OCI-LY1 (cell line): ENCODE data around the gene CD300LG.

Source experiments
- H2AFZ ChIP-seq: fragments of 200-600 bp; sonication (generic), shearing (Covaris generic); 2 replicates; pipeline ENCODE4 v1.6.0; 2014; ENCODE audit warnings: antibody characterized with exemption, mild to moderate bottlenecking, low read length
- H3F3A ChIP-seq: fragments of 200-600 bp; sonication (generic), shearing (Covaris generic); 2 replicates; pipeline ENCODE4 v1.6.0; 2014; ENCODE audit warnings: mild to moderate bottlenecking, antibody characterized with exemption, low read length, moderate library complexity; ENCODE audit not compliant: insufficient read depth
- H3K27ac ChIP-seq: fragments of 200-600 bp; sonication (generic); 2 replicates; pipeline ENCODE4 v1.5.1; 2014; ENCODE audit warnings: low read length, mixed run types, mild to moderate bottlenecking, low read depth; ENCODE audit not compliant: poor library complexity, severe bottlenecking
- H3K27me3 ChIP-seq: fragments of 200-600 bp; sonication (generic); 2 replicates; pipeline ENCODE4 v1.6.0; 2014; ENCODE audit warnings: antibody characterized with exemption, mild to moderate bottlenecking, low read length, moderate library complexity; ENCODE audit not compliant: insufficient read depth
- H3K36me3 ChIP-seq: fragments of 200-600 bp; sonication (generic); 2 replicates; pipeline ENCODE4 v1.6.1; 2014; ENCODE audit warnings: mild to moderate bottlenecking, antibody characterized with exemption, low read length, moderate library complexity, mixed read lengths; ENCODE audit not compliant: insufficient read depth
- H3K4me1 ChIP-seq: fragments of 200-600 bp; sonication (generic); 2 replicates; pipeline ENCODE4 v1.5.1; 2014; ENCODE audit warnings: mild to moderate bottlenecking, low read length, moderate library complexity; ENCODE audit not compliant: insufficient read depth, severe bottlenecking
- H3K4me2 ChIP-seq: fragments of 200-600 bp; sonication (generic), shearing (Covaris generic); 2 replicates; pipeline ENCODE4 v1.6.1; 2014; ENCODE audit warnings: low read length
- H3K4me3 ChIP-seq: fragments of 200-600 bp; sonication (generic); 2 replicates; pipeline ENCODE4 v1.5.1; 2014; ENCODE audit warnings: low read length, low read depth, mild to moderate bottlenecking, mixed read lengths; ENCODE audit not compliant: poor library complexity, severe bottlenecking
- H3K79me2 ChIP-seq: fragments of 200-600 bp; shearing (Covaris generic); 2 replicates; pipeline ENCODE4 v1.6.1; 2016; ENCODE audit warnings: mixed run types, low read length, mixed read lengths; ENCODE audit not compliant: insufficient read depth
- H3K9ac ChIP-seq: fragments of 200-600 bp; sonication (generic), shearing (Covaris generic); 2 replicates; pipeline ENCODE4 v1.6.1; 2014; ENCODE audit warnings: mild to moderate bottlenecking, low read length, mixed read lengths
- H3K9me2 ChIP-seq: fragments of 200-600 bp; sonication (generic), shearing (Covaris generic); 2 replicates; pipeline ENCODE4 v1.6.1; 2014; ENCODE audit warnings: low read depth, mild to moderate bottlenecking, low read length, mixed read lengths
- H3K9me3 ChIP-seq: fragments of 200-600 bp; shearing (Covaris generic); 2 replicates; pipeline ENCODE4 v1.6.1; 2014; ENCODE audit warnings: low read length, mixed read lengths
- H4K20me1 ChIP-seq: fragments of 200-600 bp; sonication (generic), shearing (Covaris generic); 2 replicates; pipeline ENCODE4 v1.6.0; 2016; ENCODE audit warnings: mild to moderate bottlenecking, low read length; ENCODE audit not compliant: insufficient read depth
- EZH2 ChIP-seq: fragments of 200-600 bp; sonication (generic), shearing (Covaris generic); IDR thresholded peaks from 2 replicates; pipeline ENCODE4 v1.8.0; 2017; ENCODE audit warnings: borderline replicate concordance, mixed run types, mild to moderate bottlenecking, antibody characterized with exemption, low read length, moderate library complexity, mixed read lengths
- TF ChIP-seq, protein P1 (sequence below): fragments of 200-600 bp; sonication (generic), shearing (Covaris generic); IDR thresholded peaks from 2 replicates; pipeline ENCODE4 v1.5.1; 2017; ENCODE audit warnings: mild to moderate bottlenecking, antibody characterized with exemption, low read length, moderate library complexity, mixed read lengths

CD300LG gene

GRCh38 chr17:43814026-43814425 is 33.0 kb upstream of the CD300LG start:
- Histone ChIP-seq H3K27ac (no peak overlapping the region), H3K9me3 (no peaks in the 10 kb centered on the region), H3K9me2 (no peaks in the 10 kb centered on the region), H3K4me3 (no peak overlapping the region), H3K79me2 (no peaks in the 10 kb centered on the region), H3K9ac (no peak overlapping the region), H3F3A (no peaks in the 10 kb centered on the region), H3K36me3 (no peaks in the 10 kb centered on the region), H2AFZ (no peak overlapping the region), H3K27me3 (peaks cover 7% of the 10 kb centered on the region; the same call in 1 of the 2 replicates), H4K20me1 (no peaks in the 10 kb centered on the region), H3K4me2 (no peak overlapping the region), H3K4me1 (no peaks in the 10 kb centered on the region)
- no peak for TF ChIP-seq EZH2
- TF ChIP-seq, protein P1, sequence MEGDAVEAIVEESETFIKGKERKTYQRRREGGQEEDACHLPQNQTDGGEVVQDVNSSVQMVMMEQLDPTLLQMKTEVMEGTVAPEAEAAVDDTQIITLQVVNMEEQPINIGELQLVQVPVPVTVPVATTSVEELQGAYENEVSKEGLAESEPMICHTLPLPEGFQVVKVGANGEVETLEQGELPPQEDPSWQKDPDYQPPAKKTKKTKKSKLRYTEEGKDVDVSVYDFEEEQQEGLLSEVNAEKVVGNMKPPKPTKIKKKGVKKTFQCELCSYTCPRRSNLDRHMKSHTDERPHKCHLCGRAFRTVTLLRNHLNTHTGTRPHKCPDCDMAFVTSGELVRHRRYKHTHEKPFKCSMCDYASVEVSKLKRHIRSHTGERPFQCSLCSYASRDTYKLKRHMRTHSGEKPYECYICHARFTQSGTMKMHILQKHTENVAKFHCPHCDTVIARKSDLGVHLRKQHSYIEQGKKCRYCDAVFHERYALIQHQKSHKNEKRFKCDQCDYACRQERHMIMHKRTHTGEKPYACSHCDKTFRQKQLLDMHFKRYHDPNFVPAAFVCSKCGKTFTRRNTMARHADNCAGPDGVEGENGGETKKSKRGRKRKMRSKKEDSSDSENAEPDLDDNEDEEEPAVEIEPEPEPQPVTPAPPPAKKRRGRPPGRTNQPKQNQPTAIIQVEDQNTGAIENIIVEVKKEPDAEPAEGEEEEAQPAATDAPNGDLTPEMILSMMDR, result no peak

GRCh38 chr17:43814714-43815113 is 32.3 kb upstream of the CD300LG start:
- no peaks in the 10 kb centered on the region for H3K9me3 ChIP-seq
- H3K9me2 ChIP-seq, result no peaks in the 10 kb centered on the region
- H2AFZ ChIP-seq, result no peak overlapping the region
- no peak overlapping the region for H3K9ac ChIP-seq
- no peak overlapping the region for H3K4me3 ChIP-seq
- H3K27ac ChIP-seq, result no peak overlapping the region
- no peaks in the 10 kb centered on the region for H3F3A ChIP-seq
- H3K79me2 ChIP-seq, result no peaks in the 10 kb centered on the region
- TF ChIP-seq, protein P1, result no peak
- no peak for TF ChIP-seq EZH2
- H3K4me2 ChIP-seq, result no peak overlapping the region
- no peaks in the 10 kb centered on the region for H3K4me1 ChIP-seq
- H3K36me3 ChIP-seq, result no peaks in the 10 kb centered on the region
- peaks cover 4% of the 10 kb centered on the region; the same call in 1 of the 2 replicates for H3K27me3 ChIP-seq
- no peaks in the 10 kb centered on the region for H4K20me1 ChIP-seq

DNA sequence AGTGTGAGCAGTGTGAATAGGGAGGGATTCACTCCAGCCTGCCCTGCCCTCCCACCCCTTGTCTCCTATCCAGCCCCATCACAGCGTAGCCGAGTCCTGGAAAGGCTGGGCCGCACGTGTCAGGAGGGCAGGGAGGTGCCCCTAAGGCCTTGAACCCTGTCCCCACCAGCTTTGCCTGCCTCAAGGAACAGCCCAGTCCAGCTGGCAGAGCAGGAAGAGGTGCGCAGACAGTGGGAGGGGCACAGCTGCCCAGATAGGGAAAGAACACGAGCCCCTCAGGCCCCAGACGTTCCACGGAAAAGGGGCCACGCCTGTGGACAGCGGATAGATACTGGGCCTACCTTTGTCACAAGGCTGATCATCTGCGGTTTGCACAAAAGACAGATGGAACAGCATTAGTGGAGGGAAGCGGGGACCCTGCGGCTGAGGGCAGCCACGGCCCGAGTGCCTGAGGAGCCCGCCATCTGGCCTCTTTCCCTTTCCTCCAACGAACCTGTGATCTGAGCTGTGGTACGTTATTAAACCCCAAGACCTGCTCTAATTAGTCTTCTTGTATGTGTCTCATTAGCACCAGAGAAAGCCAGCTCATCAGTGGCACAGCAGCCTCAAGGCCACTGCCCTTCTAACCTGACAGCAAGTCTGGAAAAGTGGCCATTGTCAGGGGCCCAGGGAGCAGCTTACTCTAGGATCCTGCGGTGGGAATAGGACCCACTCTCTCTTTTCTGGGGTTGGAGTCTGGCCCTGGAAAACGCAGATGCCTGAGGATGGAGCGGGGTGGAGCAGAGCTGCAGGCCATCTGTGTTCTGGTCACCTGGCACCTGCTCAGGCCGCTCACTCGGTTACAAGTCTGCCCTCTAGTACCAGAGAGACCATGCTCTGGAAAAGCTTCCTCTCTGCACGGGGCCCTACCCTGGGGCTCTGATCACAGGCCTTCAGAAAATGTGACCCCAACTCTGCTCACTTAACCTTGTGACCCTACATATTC is 30.3 kb upstream of the CD300LG start:
- H3K4me3 ChIP-seq, result no peak overlapping the region
- no peaks in the 10 kb centered on the region for H3K4me1 ChIP-seq
- no peak overlapping the region for H3K4me2 ChIP-seq
- no peaks in the 10 kb centered on the region for H4K20me1 ChIP-seq
- no peak overlapping the region for H3K27ac ChIP-seq
- H3K9me3 ChIP-seq, result no peaks in the 10 kb centered on the region
- H3K79me2 ChIP-seq, result no peaks in the 10 kb centered on the region
- H3K36me3 ChIP-seq, result no peaks in the 10 kb centered on the region
- H3F3A ChIP-seq, result no peaks in the 10 kb centered on the region
- TF ChIP-seq, protein P1, result no peak
- no peak for TF ChIP-seq EZH2
- H3K27me3 ChIP-seq, result no peaks in the 10 kb centered on the region
- no peak overlapping the region for H2AFZ ChIP-seq
- H3K9me2 ChIP-seq, result no peaks in the 10 kb centered on the region
- no peak overlapping the region for H3K9ac ChIP-seq
